Left cardiac atrium (tissue), 4 donors: Measurements from ENCODE around the gene KAZN. TPM values are rescaled to one million over a fixed set of nuclear protein-coding genes. Genes with fewer than 3 reads are reported as not detected.
A peak's percentile ranks its signal among the peaks of the same experiment; 100 is the strongest.
"Not testable (repeated sequence)": the region's sequence is repeated elsewhere in the genome, so short reads cannot be mapped to it uniquely, and the experiment has no call there.

Experiments
- ATAC-seq, 2 donors: fragments of 200-7000 bp; cut with Tn5 transposase; one replicate each; pipeline ENCODE4 v1.9.1; 2020; ENCODE audit warnings: mild to moderate bottlenecking in 2 of 2, moderate library complexity in 2 of 2
- DNase-seq: peaks from one replicate; pipeline ENCODE4 v3.0.0-alpha.2; 2020
- intact Hi-C, 2 donors: fragments of 100-400 bp; cut with DNase I; formaldehyde crosslinking; loops; one replicate each; pipeline versions ENCODE4 v1.14.1 to v1.15.1; 2022 to 2023
- total RNA-seq, 2 donors: library from RNA; stranded (reverse); fragmentation: NEBNext Ultra II Directional; extraction: Animal tissue kit (Norgen Biotek cat#: 25700); gene quantifications; one replicate each; pipeline ENCODE4 v1.2.1, GENCODE V29; 2021
- donor health status: DM: no; HTN: yes; CAD: no.
- donor health status: DM: no; HTN: yes; CAD: no; lungs with severe emphysema.
- donor health status: DM: yes; HTN: yes; CAD: no.
- donor health status: Dilated cardiomyopathy.

Gene KAZN
- total RNA-seq, 2 donors from 2014 or later: 12.6 to 15.7 TPM

- DNase-seq: no peak
- ATAC-seq: no peak
- intact Hi-C loops: loop anchor here in 1 of 2 donors (10.0 kb wide), 1 partner anchor 180 kb away; no protein-coding TSS in a partner anchor
These were observed 526.0 kb downstream of the KAZN start for GRCh38 chr1:15124362-15125100.

GRCh38 chr1:15125101-15125745, 526.7 kb downstream of the KAZN start:
- intact Hi-C loops: loop anchor here in 1 of 2 donors (10.0 kb wide), 1 partner anchor 180 kb away; no protein-coding TSS in a partner anchor
- DNase-seq: no peak

GRCh38 chr1:15128077-15128476, 529.6 kb downstream of the KAZN start:
- ATAC-seq (no peak), DNase-seq (no peak)
- intact Hi-C loops: loop anchor here (2.0 to 10.0 kb wide), 2 partner anchors 177 kb away; no protein-coding TSS in a partner anchor

More at GRCh38 chr1:15125101-15125745, 526.7 kb downstream of the KAZN start:
- no peak for ATAC-seq

- intact Hi-C loops: loop anchor here (2.0 to 10.0 kb wide), 2 partner anchors 176 kb away; no protein-coding TSS in a partner anchor
- ATAC-seq (peak; percentile 78 to 95), DNase-seq (peak; percentile 72)
These were observed 530.2 kb downstream of the KAZN start for GRCh38 chr1:15128520-15129313.

- intact Hi-C loops: loop anchor here (2.0 to 10.0 kb wide), 3 partner anchors 142 to 175 kb away; no protein-coding TSS in a partner anchor
- ATAC-seq: no peak
- DNase-seq: no peak
These were observed 531.5 kb downstream of the KAZN start for GRCh38 chr1:15129944-15130343.

GRCh38 chr1:15130607-15131006, 532.1 kb downstream of the KAZN start:
- ATAC-seq (no peak), DNase-seq (no peak)
- intact Hi-C loops: loop anchor here in 1 of 2 donors (5.0 kb wide), 1 partner anchor 142 kb away; no protein-coding TSS in a partner anchor

- no peak for DNase-seq
- intact Hi-C loops: loop anchor here in 1 of 2 donors (5.0 kb wide), 1 partner anchor 139 kb away; no protein-coding TSS in a partner anchor
- no peak for ATAC-seq
These were observed 534.5 kb downstream of the KAZN start for GRCh38 chr1:15132965-15133364.

GRCh38 chr1:15134285-15134684, 535.8 kb downstream of the KAZN start:
- intact Hi-C loops: loop anchor here in 1 of 2 donors (5.0 kb wide), 1 partner anchor 138 kb away; no protein-coding TSS in a partner anchor
- ATAC-seq: no peak
- no peak for DNase-seq

GRCh38 chr1:15135604-15136003, 537.1 kb downstream of the KAZN start:
- DNase-seq, intact Hi-C loops: not testable (repeated sequence)

GRCh38 chr1:15137809-15138208, 539.3 kb downstream of the KAZN start:
- DNase-seq (no peak), ATAC-seq (no peak)
- intact Hi-C loops: no loop called here

More at GRCh38 chr1:15135604-15136003, 537.1 kb downstream of the KAZN start:
- not testable (repeated sequence) for ATAC-seq

GRCh38 chr1:15139654-15140350, 541.3 kb downstream of the KAZN start:
- ATAC-seq: peak; percentile 27 to 39
- intact Hi-C loops: no loop called here
- no peak for DNase-seq

GRCh38 chr1:15141935-15142539, 543.6 kb downstream of the KAZN start:
- ATAC-seq (peak; percentile 38), DNase-seq (no peak)
- intact Hi-C loops: no loop called here

GRCh38 chr1:15145327-15145726, 546.8 kb downstream of the KAZN start:
- ATAC-seq: no peak
- intact Hi-C loops: no loop called here
- no peak for DNase-seq

- ATAC-seq: no peak
- intact Hi-C loops: no loop called here
- DNase-seq: no peak
These were observed 547.7 kb downstream of the KAZN start for GRCh38 chr1:15146142-15146680.

- intact Hi-C loops: no loop called here
- DNase-seq (no peak), ATAC-seq (peak in 1 of 2 donors; percentile 32)
These were observed 548.5 kb downstream of the KAZN start for GRCh38 chr1:15146971-15147376.

GRCh38 chr1:15148004-15148403, 549.5 kb downstream of the KAZN start:
- DNase-seq: no peak
- intact Hi-C loops: no loop called here
- no peak for ATAC-seq

- intact Hi-C loops: no loop called here
- ATAC-seq (no peak), DNase-seq (no peak)
These were observed 550.0 kb downstream of the KAZN start for GRCh38 chr1:15148475-15148874.

- intact Hi-C loops: no loop called here
- DNase-seq (no peak), ATAC-seq (no peak)
These were observed 550.5 kb downstream of the KAZN start for GRCh38 chr1:15148941-15149340.
